Fibroblast of mammary gland (primary cell): ENCODE results near the gene SPC25.

ENCODE experiments used
- DNase-seq: peaks from one replicate; pipeline ENCODE4 v3.0.0-alpha.2; 2010; ENCODE audit warnings: low read depth
- H3K4me3 ChIP-seq: 2 replicates; pipeline ENCODE4 v1.5.1; 2011; ENCODE audit warnings: low read depth, mild to moderate bottlenecking, low read length, moderate library complexity; ENCODE audit not compliant: control insufficient read depth
- CTCF ChIP-seq: conservative IDR thresholded peaks from 2 replicates; pipeline ENCODE4 v1.5.1; 2011; ENCODE audit warnings: low read depth, low read length, inconsistent platforms; ENCODE audit not compliant: control insufficient read depth, insufficient read depth

Gene SPC25

GRCh38 chr2:168855601-168856000 lies 34.6 kb downstream of the SPC25 start:
- TF ChIP-seq CTCF = no peak
- no peak for DNase-seq
- H3K4me3 ChIP-seq = no peak overlapping the region

- no peak overlapping the region for H3K4me3 ChIP-seq
- no peak for TF ChIP-seq CTCF
- no peak for DNase-seq
Observed at GRCh38 chr2:168854651-168855050, 35.6 kb downstream of the SPC25 start.

- H3K4me3 ChIP-seq = no peak overlapping the region
- DNase-seq = no peak
- TF ChIP-seq CTCF = no peak
Observed at GRCh38 chr2:168853471-168853870, 36.8 kb downstream of the SPC25 start.

- H3K4me3 ChIP-seq = no peak overlapping the region
- no peak for TF ChIP-seq CTCF
- no peak for DNase-seq
Observed at GRCh38 chr2:168852481-168852880, 37.7 kb downstream of the SPC25 start.

DNA sequence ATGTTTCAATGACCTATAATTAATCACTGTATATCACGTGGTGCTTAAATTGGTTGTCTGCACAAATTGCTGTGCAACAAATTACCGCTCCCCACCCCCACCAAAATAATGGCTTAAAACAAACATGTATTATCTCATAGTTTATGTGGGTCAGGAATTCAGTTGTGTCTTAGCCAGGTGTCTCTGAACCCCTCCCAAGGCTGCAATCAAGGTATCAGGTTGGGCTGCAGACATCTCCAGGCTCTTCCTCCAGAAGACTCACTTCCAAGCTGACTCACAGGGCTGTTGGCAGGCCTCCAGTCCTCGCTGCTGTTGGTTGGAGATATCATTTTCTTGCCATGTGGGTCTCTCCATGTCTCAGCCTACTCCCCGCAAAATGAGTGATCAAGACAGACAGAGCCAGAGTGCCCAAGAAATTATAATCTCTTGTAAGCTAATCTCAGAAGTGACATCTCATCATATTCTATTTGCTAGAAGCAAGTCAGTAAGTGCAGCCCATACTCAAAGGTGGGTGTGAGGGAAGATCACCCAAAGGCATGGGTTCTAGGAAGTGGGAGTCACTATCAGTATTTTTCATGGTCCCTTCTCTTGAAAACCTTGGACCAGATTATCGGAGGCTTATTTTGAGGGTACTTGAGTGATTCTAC lies 38.4 kb downstream of the SPC25 start:
- peak; percentile 83 for DNase-seq
- no peak for TF ChIP-seq CTCF
- H3K4me3 ChIP-seq = no peak overlapping the region

DNA sequence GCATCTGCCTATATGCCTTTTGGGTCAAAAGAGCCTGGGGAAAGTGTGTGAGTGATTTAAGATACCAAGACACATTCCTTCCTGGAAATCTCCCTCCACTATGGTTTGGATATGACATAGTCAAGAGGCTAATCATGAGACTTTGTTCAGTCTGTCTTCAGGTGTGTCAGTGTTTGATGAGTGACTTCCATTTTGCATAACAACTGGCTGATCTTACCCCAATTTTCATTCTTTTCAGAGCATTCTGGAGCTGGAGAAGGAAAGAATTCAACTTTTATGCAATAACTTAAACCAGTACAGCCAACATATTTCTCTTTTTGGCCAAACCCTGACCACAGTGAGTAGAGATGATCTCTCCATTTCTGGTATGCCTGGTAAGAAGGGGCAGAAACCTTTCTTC lies 39.4 kb downstream of the SPC25 start:
- H3K4me3 ChIP-seq = no peak overlapping the region
- no peak for TF ChIP-seq CTCF
- DNase-seq = no peak

- DNase-seq = peak; percentile 29
- peak; percentile 7 for TF ChIP-seq CTCF
- no peak overlapping the region for H3K4me3 ChIP-seq
Observed at GRCh38 chr2:168849610-168850009, 40.6 kb downstream of the SPC25 start.
